Activated CD8-positive, alpha-beta memory T cell treated with anti-CD3 and anti-CD28 coated beads, Interleukin-2, amount 50 U/mL, for 24 hours (primary cell): ENCODE results near the gene KAT2A.
A peak's percentile ranks its signal among the peaks of the same experiment; 100 is the strongest.
"Not testable (repeated sequence)": the region's sequence is repeated elsewhere in the genome, so short reads cannot be mapped to it uniquely, and the experiment has no call there.

Experiments used
- DNase-seq: peaks from one replicate; pipeline ENCODE4 v3.0.0-alpha.2; 2020; ENCODE audit errors: extremely low read depth

Gene KAT2A

GRCh38 chr17:42120770-42121769, at the start of gene KAT2A:
Gene KAT2A (minus strand): TSS chr17:42121367. CDS start chr17:42121304, 63 bp downstream.
- DNase-seq = peak; percentile 32

GRCh38 chr17:42169351-42169750, 48.2 kb upstream of the KAT2A start:
- DNase-seq = no peak

GRCh38 chr17:42167807-42168206, 46.6 kb upstream of the KAT2A start:
- no peak for DNase-seq

- no peak for DNase-seq
Observed at GRCh38 chr17:42166196-42166763, 45.1 kb upstream of the KAT2A start.

- DNase-seq = no peak
Observed at GRCh38 chr17:42165751-42166150, 44.6 kb upstream of the KAT2A start.

- no peak for DNase-seq
Observed at GRCh38 chr17:42163696-42164407, 42.7 kb upstream of the KAT2A start.

- no peak for DNase-seq
Observed at GRCh38 chr17:42163113-42163512, 41.9 kb upstream of the KAT2A start.

GRCh38 chr17:42160531-42160910, 39.4 kb upstream of the KAT2A start:
- DNase-seq = no peak

- no peak for DNase-seq
Observed at GRCh38 chr17:42159796-42160530, 38.8 kb upstream of the KAT2A start.

- no peak for DNase-seq
Observed at GRCh38 chr17:42155614-42156045, 34.5 kb upstream of the KAT2A start.

GRCh38 chr17:42153919-42154742, 33.0 kb upstream of the KAT2A start:
- DNase-seq = no peak

- no peak for DNase-seq
Observed at GRCh38 chr17:42146911-42147607, 25.9 kb upstream of the KAT2A start.

GRCh38 chr17:42143138-42143537, 22.0 kb upstream of the KAT2A start:
- DNase-seq = not testable (repeated sequence)

GRCh38 chr17:42142371-42142896, 21.3 kb upstream of the KAT2A start:
- no peak for DNase-seq

- no peak for DNase-seq
Observed at GRCh38 chr17:42141382-42141781, 20.2 kb upstream of the KAT2A start.

- not testable (repeated sequence) for DNase-seq
Observed at GRCh38 chr17:42140690-42141089, 19.5 kb upstream of the KAT2A start.

- no peak for DNase-seq
Observed at GRCh38 chr17:42138749-42139492, 17.8 kb upstream of the KAT2A start.

- DNase-seq = no peak
Observed at GRCh38 chr17:42136654-42137051, 15.5 kb upstream of the KAT2A start.
